Activated naive CD4-positive, alpha-beta T cell (primary cell): ENCODE measurements around the gene GFM1.
"Not testable (repeated sequence)": the region's sequence is repeated elsewhere in the genome, so short reads cannot be mapped to it uniquely, and the experiment has no call there.

ENCODE experiments used
- DNase-seq, 4 experiments: peaks; one replicate each; lab custom pipeline; 2025; lab: John Stamatoyannopoulos, UW

The GFM1 gene

DNA sequence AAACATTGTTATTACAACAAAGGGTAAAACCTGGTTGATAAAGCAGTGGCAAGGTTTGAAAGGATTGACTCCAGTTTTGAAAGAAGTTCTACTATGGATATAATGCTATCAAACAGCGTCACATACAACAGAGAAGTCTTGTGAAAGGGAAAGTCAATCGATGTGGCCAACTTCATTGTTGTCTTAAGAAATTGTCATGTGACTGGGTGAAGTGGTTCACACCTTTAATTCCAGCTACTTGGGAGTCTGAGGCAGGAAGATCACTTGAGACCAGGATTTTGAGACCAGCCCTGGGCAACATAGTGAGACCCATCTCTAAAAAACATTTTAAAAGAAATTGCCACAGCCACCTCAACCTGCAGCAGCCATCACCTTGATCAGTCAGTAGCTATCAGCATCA lies 34.4 kb downstream of the GFM1 start:
- DNase-seq, result no peak

DNA sequence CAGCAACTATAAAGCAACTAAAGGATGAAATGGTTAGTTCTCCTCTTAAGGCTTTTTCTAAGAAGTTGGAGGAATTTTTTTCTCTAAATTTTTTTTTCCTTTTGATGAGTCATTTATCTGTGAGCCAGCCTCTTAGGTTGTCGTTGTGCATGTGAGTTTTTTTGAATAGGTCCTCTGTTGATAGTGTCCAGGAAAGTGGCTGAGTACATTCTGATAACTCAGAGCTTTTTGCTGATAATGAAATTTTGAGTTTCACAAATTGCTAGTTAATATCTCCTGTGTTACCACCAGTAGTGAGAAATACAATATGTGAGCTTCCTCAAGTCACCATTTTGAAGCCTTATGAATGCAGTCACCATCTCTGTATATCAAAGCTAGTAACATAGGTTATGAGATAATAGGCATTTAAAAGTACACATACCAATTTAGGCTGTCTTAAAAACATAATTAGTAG lies 35.2 kb downstream of the GFM1 start:
- no peak for DNase-seq

DNA sequence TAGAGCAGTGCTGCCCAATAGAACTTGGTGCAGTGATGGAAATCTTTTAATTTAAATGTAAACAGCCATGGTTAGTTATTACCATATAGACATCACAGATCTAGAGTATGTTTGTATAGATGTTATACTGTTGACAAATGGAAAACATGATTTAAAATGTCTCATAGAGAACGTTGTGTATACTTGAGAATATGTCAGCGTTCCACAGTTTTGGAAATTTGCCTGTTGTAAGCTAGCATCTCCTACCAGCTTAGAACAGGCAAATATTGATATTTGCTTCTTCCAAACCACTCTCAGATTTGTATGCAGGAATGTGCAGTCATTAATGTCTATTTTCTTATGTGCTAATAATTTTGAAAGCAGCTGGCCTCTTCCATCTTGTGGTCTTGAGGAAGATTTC lies 36.5 kb downstream of the GFM1 start:
- no peak for DNase-seq

DNA sequence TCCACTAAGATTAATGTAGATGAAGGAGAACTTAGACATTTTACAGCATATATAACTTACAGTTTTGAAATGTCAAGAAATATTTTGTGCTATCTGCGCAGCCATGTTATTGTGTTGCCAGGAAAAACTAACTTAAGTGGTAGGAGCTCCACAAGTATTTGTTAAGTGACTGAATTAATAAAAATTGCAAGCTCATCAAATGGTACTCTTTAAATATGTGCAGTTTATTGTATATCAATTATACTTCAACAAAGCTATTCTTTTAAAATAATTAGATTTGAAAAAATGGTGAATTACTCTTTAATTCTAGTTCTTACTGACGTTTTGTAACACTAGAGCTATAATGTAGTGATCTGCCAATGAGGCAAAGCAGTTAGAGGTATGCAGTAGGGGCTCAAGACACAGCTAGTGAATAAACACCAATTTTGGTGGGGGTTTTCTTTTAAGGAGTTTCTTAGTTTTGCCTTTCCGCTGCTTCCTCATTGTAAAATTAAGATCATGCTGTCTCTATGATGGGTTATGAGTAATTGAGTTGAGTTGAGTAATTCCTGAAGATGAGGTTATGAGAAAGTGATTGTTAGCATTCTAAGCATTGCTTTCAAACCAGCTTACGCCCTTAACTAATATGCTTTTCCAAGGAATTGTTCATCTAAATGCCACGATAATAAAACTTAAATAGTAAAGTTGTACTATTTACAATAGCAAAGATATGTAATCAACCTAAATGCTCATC lies 39.1 kb downstream of the GFM1 start:
- DNase-seq, result no peak

DNA sequence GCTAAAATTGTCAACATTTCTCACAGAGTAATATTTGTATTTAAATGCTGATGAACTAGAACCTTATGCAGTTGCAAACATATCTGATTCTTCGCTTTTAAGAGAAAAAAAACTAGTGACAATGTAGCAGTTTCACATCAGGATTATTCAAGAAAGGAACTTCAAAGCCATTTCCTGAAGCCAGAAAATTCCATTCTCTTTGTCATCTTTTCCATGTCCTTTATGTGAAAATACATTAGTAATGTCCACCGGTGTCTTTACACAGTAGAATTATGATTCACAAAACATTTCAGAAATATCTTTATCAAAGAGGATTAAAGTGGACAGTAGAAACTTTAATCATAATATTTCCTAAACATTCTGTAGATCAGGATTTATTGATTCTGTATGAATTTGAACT lies 40.8 kb downstream of the GFM1 start:
- no peak for DNase-seq

DNA sequence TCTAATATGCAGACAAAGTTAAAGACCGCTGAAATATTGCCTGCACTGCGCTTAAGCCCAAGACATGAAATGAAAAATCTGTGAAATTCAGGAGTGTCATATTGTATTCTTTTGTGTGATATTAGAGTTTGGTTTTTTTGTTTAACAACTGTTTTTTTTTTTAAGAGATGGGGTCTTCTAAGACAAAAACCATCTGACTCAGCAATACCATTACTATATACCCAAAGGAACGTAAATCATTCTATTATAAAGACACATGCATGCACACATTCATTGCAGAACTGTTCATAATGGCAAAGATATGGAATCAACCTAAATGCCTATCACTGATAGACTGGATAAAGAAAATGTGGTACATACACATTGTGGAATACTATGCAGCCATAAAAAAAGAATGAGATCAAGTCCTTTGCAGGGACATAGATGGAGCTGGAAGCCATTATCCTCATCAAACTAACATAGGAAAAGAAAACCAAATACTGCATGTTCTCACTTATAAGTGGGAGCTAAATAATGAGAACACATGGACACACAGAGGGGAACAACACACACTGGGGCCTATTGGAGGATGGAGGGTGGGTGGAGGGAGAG lies 49.6 kb downstream of the GFM1 start:
- DNase-seq, result not testable (repeated sequence)

DNA sequence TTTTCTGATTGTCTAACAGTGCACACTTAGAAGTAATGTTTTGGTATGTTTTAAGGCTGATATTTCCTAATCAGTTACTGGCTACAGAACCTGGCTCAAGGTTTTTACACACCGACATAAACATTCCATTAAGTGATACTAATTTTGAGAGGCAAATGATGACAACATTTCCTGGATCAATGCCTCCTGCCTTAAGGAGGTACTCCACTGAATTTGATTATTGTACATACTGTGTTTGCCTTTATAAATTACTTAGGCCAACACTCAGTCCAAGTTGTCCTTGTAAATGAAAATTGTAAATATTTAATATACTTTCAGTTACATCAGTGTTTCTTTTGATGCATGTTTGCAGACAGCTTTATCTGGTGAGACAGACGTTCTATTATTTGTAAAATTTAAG lies 52.3 kb downstream of the GFM1 start:
- DNase-seq, result no peak

DNA sequence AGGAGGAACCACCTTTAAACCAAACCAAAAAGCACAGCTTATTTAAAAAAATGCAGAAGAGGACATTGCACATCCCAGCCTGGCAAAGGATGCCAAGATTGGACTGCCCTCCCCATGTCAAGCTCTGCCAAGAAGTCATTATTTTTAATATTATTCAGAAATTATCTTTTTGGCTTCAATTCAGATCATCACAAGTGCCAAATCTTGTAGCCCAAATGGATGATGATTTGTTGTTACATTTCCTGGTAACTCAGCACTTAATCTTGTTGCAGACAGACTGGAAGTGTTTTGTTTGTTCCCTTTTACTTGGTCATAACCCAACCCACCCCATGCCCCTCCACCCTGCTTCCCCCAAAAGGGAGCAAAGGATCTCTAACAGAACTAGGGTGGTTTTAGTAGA lies 56.2 kb downstream of the GFM1 start:
- no peak for DNase-seq

DNA sequence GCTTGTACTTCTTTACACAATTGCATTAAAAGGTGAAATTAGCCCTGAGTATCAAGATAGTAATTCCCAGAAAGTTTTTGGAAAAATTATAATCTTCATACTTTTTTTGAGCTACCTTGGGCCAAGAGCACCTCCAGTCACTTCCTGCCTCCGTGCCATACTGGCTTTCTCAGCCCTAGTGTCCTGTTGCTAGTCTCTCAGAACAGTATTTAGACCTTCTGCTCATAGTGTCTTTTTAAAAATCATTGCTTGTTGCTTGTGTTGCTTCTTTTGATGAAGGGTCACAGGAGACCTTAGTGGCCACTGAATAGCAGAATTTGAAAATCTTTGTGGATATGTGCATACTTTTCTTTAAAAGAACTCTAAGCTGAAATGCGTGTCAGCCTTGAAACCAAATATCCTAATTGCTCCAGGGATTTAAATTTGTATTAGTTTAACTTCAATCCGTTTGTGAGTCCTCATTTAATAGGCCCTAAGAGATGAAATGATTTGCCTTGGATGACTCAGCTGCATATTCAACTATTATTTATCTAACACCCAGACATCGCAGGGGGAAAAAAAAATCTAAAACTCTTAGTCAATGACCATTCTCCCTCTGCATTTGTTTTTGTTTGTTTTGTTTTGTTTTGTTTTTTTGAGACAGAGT lies 57.2 kb downstream of the GFM1 start:
- no peak for DNase-seq

DNA sequence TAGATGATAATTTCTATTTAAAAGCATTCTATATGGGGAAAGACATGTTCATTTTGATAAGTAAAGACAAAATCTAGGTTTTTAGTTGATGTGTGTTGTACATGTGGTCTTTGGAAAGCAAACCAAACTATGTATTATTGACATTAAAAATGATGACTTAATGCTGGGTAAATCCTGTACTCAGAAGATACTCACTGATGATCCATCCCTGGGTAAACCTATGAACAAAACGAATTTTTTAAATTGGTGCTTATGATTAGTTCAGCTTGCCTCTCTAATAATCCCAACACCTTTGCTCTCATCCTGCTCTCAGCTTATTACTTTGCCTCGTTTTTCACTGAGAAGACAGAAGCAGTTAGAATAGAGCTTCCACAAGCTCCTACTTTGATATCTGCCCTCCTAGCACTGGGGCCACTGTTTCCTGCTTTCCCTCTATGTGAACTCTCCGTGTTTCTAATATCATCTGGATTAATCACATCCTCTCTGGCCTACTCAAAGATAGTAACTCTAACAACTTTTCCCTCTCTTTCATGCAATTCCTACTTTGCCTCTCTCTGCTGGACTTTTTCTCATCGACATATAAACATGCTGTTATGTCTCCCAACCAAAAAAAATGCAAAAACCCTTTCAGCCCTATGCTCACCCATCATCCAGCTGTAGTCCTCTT lies 58.6 kb downstream of the GFM1 start:
- no peak for DNase-seq

DNA sequence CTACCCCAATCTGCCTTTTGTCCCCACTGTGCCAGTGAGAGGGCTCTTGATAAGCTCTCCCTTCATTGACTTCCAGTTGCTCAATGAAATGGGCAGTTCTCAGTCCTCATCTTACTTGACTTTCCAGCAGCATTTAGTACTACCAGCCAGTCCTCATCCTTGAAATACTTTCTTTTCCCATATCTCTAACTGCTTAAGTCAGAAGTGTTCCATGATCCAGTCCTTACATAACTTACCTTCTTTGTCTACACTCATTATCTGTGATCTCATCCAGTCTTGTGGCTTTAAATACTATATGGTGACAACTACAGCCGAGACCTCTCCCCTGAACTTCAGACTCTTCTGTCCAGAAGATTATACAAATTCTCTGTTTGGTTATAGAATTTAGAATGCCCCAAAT lies 59.2 kb downstream of the GFM1 start:
- no peak for DNase-seq

DNA sequence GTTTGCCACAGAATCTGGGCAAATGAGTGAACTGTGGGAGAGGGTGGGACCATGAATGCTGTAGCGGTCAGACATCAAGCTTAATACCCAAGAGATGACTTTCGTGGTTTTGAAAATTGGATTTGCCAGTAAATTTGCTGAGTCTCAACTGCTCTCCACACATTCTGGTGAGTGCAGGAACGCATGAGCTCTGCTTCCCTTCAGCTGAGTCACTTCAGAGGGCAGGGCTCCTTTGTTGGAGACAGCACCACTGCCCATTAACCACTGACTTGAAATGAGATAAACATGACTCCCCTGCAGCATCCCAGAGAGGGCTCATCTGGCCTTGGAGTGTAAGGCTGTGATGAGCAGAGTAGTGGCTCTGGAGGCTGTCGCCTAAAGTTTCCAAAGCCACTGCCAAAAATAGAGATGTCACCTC lies 65.3 kb downstream of the GFM1 start:
- DNase-seq, result no peak

DNA sequence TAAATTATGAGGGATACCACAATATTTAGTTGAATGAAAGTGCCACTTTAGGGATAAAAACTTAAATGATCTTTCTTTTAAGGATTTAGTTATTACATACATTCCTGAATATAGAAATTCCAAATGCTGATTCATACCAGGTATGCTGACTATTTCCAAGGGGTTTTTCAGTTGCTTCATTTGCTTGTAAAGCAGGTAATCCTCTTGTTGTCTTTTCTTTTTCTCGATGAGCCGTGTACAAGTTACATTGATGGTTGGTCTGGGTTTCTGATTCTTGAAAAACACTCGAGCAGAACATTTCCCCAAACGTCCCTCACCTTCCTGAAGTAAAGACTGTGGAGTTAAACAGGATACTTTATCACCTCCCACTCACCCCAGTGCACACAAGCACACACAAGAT lies 66.3 kb downstream of the GFM1 start:
- no peak for DNase-seq

DNA sequence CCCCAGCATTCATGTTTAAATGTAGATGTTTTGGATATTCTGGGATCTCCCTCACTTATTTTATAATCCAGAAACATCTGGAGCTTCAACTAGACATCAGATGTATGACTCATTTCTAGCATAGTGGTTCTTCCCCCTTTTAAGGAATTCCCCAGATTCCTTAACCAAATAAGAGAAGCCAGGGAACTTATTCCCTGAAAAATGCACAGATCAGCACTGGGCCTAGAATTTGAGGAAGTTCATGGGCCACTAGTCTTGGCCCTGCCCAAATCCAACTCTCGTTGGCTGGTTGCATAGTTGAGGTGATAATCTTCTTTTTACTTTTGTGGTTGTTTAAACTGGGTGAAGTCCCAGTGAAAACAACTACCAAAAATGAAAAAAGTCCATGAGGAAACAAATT lies 67.6 kb downstream of the GFM1 start:
- no peak for DNase-seq

DNA sequence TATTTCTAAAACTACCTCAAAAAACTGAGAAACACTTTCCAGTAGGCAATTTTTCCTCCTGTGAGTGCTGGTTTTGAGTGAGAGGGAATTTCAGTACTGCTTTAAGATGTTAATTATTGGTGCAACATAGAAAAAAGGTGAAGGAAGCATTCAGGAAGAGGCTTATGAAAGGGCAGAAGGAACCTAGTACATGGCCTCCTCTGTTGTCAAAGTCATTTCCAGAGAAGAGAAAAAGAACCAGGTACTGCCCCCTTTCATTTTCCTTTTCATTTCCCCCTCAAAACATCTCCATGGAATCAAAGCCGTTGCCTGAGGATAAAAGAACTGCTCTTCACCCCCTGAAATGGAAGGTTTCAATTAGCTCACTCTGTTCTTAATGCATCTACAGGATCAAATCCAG lies 68.1 kb downstream of the GFM1 start:
- no peak for DNase-seq

DNA sequence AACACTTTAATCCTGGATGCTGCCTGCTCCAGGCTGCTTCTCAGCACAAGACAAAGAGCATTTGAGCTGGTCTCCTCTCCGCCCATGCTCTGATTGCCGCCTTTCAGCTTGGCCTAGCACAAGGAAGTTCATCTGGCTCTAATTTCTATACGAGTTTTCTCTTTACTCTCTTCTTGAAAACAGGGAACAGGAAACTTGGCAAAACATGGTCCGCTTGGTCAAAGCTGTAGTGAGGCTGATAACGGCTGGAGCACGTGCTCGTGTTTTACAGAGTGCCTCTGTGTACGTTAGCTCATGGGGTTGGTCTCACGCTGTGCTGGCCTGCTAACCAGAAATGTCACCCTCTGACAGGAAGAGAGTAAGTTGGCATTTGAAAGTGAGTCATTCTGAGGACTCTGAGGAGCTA lies 68.8 kb downstream of the GFM1 start:
- DNase-seq, result no peak

DNA sequence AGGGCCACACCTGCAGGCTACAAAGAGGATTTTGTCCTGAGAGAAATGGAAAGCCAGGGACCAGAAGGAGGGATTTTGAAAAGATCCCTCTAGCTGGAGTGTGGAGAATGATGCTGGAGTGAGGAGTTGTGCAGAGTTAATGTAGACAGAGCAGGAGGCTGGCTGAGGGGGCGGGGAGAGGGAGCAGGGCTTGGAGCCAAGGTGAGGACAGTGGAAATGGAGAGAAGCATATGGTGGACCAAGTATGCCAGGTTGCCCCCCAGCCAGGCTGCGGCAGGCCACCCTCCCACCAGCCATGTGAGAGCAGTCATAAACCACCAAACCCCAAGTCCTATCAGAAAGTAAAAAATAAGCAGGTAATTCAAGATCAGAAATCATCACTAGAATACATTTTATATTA lies 73.2 kb downstream of the GFM1 start:
- no peak for DNase-seq

DNA sequence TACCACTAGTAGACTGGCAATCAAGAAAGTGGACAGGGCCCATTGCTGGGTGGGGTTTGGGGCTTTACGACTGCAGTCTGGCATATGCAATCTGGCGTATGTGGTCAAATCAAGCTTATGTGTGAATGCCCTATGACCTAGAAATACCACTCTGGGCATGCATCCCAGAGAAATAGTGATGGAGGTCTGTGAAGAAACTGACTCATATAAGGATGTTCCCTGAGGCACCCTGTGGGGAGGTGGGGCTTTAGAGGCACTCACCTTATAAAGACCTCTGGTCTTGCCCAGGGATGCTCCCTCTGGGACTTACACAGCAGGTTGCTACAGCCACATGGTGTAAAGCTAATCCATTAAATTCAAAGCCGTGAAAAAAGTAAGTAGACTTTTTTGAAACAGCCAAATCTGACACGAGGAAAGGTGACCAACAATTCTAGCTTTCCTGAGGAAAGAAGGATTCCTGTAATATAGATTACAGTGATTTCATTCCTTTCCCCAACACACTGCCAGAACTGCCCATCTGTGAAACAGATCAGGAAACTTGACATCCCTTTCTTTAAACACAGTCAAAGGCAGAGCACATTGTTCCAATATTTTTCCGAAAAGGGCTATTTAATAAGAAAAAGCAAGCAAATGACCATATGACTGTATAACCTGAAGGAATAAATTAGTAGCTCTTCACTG lies 74.3 kb downstream of the GFM1 start:
- no peak for DNase-seq

DNA sequence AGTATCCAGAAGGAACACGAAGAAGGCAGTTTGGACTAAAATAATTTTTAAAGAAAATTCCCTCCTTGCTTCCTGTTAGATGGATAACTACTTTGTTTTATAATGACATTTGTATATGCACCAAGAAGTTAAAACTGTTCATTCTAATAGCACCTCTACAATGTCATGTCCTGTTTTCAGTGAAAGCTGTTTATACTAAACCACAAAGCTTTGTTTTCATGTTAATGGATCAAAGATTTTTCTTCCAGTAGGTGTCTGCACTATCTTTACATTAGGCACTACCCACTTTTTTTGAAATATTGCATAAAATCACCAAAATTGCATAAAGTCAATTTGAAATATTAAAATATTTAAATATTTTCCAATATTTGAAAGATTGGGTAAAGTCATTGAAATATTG lies 77.8 kb downstream of the GFM1 start:
- DNase-seq, result no peak

DNA sequence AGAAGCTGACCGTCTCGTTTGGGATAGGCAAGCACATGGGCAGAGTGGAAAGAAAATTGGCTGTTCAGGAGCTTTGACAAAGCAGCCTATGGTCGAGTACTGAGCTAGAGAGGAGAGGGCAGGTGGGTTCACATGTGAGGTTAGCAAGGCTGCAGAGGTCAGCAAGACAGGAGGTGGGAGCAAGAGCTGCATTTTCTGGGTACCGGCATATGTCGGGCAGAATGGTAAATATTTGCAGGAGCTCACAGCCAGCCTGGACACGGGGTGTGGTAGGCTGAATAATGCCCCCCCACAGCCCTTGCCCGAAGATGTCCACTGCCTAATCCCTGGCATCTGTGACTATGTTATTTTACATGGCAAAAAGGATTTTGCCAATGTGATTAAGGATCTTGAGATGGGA lies 79.7 kb downstream of the GFM1 start:
- DNase-seq, result no peak

DNA sequence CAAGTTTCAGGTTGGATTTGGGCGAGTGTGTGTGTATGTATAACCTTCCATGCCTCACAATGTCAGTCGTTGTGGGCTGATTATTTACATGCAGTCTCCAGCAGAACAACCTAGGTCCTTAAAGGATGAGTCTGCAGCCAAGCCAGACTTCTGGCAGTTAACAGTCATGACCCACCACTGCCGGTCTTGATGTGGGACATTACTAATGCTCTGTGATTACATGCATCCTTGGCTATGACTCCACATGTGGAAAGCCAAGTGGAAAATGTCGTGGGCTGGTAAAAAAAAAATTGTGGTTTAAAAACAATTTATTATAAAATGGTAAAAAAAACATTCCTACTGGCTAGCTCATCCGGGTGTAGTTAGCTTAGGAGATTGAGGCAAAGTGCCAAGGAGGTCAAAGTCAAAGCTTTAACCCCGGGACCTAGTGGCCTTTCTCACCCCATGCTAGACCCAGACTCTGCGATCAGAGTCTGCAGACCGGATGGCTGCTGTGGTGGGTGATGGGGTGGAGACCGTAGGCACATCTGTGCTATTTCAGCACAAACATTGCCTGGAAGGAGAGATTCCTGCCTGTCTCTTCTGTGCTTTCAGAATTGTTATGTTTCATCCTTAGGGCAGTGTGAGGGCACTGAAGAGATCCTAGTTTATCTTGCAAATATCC lies 81.2 kb downstream of the GFM1 start:
- no peak for DNase-seq
